Gastroesophageal sphincter (tissue), 3 donors: ENCODE measurements around the gene PLAAT5.

ENCODE experiments used
- CTCF ChIP-seq, 4 experiments: fragments of 200-600 bp in 2 of 4; fragments of 450-650 bp in 2 of 4; sonication (generic) in 1 of 4; IDR thresholded peaks; one replicate each; pipeline ENCODE4 v1.5.1; 2017 to 2019; ENCODE audit warnings: antibody characterized with exemption in 4 of 4, mild to moderate bottlenecking in 2 of 4, moderate library complexity in 2 of 4
- EP300 ChIP-seq: sonication (generic); formaldehyde crosslinking; IDR thresholded peaks from one replicate; pipeline ENCODE4 v1.6.1; 2017; ENCODE audit warnings: antibody characterized with exemption, mild to moderate bottlenecking
- POLR2A ChIP-seq, 2 donors: fragments of 450-650 bp; IDR thresholded peaks; one replicate each; pipeline ENCODE4 v1.6.1; 2017; ENCODE audit warnings: antibody characterized with exemption in 2 of 2, mild to moderate bottlenecking in 2 of 2, moderate library complexity in 1 of 2
- POLR2AphosphoS5 ChIP-seq: sonication (generic); formaldehyde crosslinking; IDR thresholded peaks from one replicate; pipeline ENCODE4 v1.6.1; 2017; ENCODE audit warnings: antibody characterized with exemption

- TF ChIP-seq POLR2A (IDR thresholded peaks at IDR 0.05): no peak
- TF ChIP-seq EP300: no peak
- TF ChIP-seq CTCF (IDR thresholded peaks at IDR 0.05): no peak
- no peak for TF ChIP-seq POLR2AphosphoS5
Measured at GRCh38 chr11:63516109-63516508, 25.1 kb upstream of the PLAAT5 start.
